GM23338 (cell line): ENCODE data around the gene SLC51B.

Source experiments
- CREB1 ChIP-seq: fragments of 250-450 bp; sonication (Bioruptor Pico); IDR thresholded peaks from 2 replicates; pipeline ENCODE4 v1.5.0; 2020; ENCODE audit warnings: low read depth, mild to moderate bottlenecking, moderate library complexity
- ETS1 ChIP-seq: IDR thresholded peaks from 2 replicates; pipeline ENCODE4 v1.6.1; 2016; ENCODE audit warnings: antibody characterized with exemption
- EZH2 ChIP-seq: fragments of 200-600 bp; sonication (generic); IDR thresholded peaks from one replicate; pipeline ENCODE4 v1.8.0; 2017; ENCODE audit warnings: antibody characterized with exemption, mild to moderate bottlenecking, low read depth; ENCODE audit not compliant: unreplicated experiment
- EZH2phosphoT487 ChIP-seq: fragments of 200-600 bp; sonication (generic); IDR thresholded peaks from one replicate; pipeline ENCODE4 v1.8.1; 2018; ENCODE audit warnings: antibody characterized with exemption; ENCODE audit not compliant: unreplicated experiment
- JUNB ChIP-seq: IDR thresholded peaks from one replicate; pipeline ENCODE4 v1.6.1; 2016; ENCODE audit warnings: antibody characterized with exemption; ENCODE audit not compliant: unreplicated experiment
- POLR2AphosphoS5 ChIP-seq: IDR thresholded peaks from 2 replicates; pipeline ENCODE4 v1.6.1; 2016; ENCODE audit warnings: antibody characterized with exemption, low read depth
- STAT1 ChIP-seq: IDR thresholded peaks from one replicate; pipeline ENCODE4 v1.6.1; 2016; ENCODE audit warnings: antibody characterized with exemption; ENCODE audit not compliant: unreplicated experiment
- ZNF331 ChIP-seq: fragments of 250-450 bp; sonication (Bioruptor Pico); IDR thresholded peaks from 2 replicates; pipeline ENCODE4 v1.5.0; 2020; ENCODE audit warnings: low read depth, mild to moderate bottlenecking, moderate library complexity
- TF ChIP-seq, protein P1 (sequence below), 2 experiments: fragments of 200-600 bp in 1 of 2; sonication (generic) in 1 of 2; conservative IDR thresholded peaks; 2 replicates each; pipeline versions ENCODE4 v1.5.1 to v1.6.1; 2016 to 2017; ENCODE audit warnings: antibody characterized with exemption in 2 of 2, low read depth in 2 of 2, mild to moderate bottlenecking in 2 of 2, moderate library complexity in 1 of 2
- TF ChIP-seq, protein P2 (sequence below): IDR thresholded peaks from one replicate; pipeline ENCODE4 v1.6.1; 2018; ENCODE audit warnings: antibody characterized with exemption; ENCODE audit not compliant: unreplicated experiment

GRCh38 chr15:65102912-65103311 lies 57.7 kb downstream of the SLC51B start:
- TF ChIP-seq, protein P1, sequence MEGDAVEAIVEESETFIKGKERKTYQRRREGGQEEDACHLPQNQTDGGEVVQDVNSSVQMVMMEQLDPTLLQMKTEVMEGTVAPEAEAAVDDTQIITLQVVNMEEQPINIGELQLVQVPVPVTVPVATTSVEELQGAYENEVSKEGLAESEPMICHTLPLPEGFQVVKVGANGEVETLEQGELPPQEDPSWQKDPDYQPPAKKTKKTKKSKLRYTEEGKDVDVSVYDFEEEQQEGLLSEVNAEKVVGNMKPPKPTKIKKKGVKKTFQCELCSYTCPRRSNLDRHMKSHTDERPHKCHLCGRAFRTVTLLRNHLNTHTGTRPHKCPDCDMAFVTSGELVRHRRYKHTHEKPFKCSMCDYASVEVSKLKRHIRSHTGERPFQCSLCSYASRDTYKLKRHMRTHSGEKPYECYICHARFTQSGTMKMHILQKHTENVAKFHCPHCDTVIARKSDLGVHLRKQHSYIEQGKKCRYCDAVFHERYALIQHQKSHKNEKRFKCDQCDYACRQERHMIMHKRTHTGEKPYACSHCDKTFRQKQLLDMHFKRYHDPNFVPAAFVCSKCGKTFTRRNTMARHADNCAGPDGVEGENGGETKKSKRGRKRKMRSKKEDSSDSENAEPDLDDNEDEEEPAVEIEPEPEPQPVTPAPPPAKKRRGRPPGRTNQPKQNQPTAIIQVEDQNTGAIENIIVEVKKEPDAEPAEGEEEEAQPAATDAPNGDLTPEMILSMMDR (conservative IDR thresholded peaks at IDR 0.05; ENCODE audit: low read depth in 2 of 2): no peak
- TF ChIP-seq POLR2AphosphoS5: no peak
- TF ChIP-seq ETS1: no peak
- no peak for TF ChIP-seq EZH2phosphoT487
- TF ChIP-seq EZH2: no peak
- TF ChIP-seq, protein P2, sequence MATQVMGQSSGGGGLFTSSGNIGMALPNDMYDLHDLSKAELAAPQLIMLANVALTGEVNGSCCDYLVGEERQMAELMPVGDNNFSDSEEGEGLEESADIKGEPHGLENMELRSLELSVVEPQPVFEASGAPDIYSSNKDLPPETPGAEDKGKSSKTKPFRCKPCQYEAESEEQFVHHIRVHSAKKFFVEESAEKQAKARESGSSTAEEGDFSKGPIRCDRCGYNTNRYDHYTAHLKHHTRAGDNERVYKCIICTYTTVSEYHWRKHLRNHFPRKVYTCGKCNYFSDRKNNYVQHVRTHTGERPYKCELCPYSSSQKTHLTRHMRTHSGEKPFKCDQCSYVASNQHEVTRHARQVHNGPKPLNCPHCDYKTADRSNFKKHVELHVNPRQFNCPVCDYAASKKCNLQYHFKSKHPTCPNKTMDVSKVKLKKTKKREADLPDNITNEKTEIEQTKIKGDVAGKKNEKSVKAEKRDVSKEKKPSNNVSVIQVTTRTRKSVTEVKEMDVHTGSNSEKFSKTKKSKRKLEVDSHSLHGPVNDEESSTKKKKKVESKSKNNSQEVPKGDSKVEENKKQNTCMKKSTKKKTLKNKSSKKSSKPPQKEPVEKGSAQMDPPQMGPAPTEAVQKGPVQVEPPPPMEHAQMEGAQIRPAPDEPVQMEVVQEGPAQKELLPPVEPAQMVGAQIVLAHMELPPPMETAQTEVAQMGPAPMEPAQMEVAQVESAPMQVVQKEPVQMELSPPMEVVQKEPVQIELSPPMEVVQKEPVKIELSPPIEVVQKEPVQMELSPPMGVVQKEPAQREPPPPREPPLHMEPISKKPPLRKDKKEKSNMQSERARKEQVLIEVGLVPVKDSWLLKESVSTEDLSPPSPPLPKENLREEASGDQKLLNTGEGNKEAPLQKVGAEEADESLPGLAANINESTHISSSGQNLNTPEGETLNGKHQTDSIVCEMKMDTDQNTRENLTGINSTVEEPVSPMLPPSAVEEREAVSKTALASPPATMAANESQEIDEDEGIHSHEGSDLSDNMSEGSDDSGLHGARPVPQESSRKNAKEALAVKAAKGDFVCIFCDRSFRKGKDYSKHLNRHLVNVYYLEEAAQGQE: no peak
- TF ChIP-seq JUNB: no peak
- TF ChIP-seq STAT1: no peak
- no peak for TF ChIP-seq CREB1 (CRISPR knock-in tag)
- TF ChIP-seq ZNF331 (CRISPR knock-in tag): no peak
